Mammary epithelial cell (primary cell): Measurements from ENCODE around the gene ZNF33A.

ENCODE experiments used
- CTCF ChIP-seq, 2 donors: IDR thresholded peaks in 1 of 2; conservative IDR thresholded peaks in 1 of 2; 2 replicates each; pipeline ENCODE4 v1.5.1; 2011 to 2012; ENCODE audit warnings: inconsistent platforms in 2 of 2, low read length in 2 of 2, mild to moderate bottlenecking in 2 of 2, control low read depth in 1 of 2, low read depth in 1 of 2; ENCODE audit not compliant: insufficient read depth in 1 of 2; ENCODE audit errors: extremely low read depth in 1 of 2
- EZH2 ChIP-seq: IDR thresholded peaks from 2 replicates; pipeline ENCODE4 v1.6.1; 2012; ENCODE audit warnings: low read length, inconsistent platforms, borderline replicate concordance

DNA sequence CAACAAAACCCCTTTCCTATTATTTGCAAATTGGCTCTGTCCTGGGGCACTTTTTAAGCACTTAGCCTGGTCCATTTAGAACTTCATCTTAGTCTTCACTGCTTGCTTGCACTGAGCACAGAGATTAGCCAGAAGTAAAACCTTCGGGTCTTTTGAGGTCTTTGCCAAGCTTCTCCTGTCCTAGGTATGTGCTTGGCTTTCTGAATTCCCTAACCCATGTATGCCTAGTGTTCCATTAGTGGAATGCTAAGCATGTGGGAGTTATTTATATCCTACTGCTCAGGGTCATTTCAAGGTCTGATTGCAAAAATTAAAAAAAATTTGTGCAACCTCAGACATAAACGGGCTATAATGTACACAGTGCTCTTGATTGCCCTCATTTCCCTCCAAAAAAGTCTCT lies 101.7 kb downstream of the ZNF33A start:
- TF ChIP-seq CTCF (conservative IDR thresholded peaks at IDR 0.05 in 1 of 2, IDR thresholded peaks at IDR 0.05 in 1 of 2; ENCODE audit: extremely low read depth in 1 of 2, insufficient read depth in 1 of 2, low read depth in 1 of 2, low read length in 2 of 2) (no peak), EZH2 (no peak)
